AG09319 (cell line): Measurements from ENCODE around the gene POLR2A.

Experiments used
- DNase-seq: peaks from one replicate; pipeline ENCODE4 v3.0.0-alpha.2; 2010; ENCODE audit warnings: low read depth; ENCODE audit errors: extremely low read depth
- TF ChIP-seq, protein P1 (sequence below): IDR thresholded peaks from 2 replicates; pipeline ENCODE4 v1.5.1; 2011; ENCODE audit warnings: low read depth, mild to moderate bottlenecking, inconsistent platforms, low read length, moderate library complexity

POLR2A gene

DNA sequence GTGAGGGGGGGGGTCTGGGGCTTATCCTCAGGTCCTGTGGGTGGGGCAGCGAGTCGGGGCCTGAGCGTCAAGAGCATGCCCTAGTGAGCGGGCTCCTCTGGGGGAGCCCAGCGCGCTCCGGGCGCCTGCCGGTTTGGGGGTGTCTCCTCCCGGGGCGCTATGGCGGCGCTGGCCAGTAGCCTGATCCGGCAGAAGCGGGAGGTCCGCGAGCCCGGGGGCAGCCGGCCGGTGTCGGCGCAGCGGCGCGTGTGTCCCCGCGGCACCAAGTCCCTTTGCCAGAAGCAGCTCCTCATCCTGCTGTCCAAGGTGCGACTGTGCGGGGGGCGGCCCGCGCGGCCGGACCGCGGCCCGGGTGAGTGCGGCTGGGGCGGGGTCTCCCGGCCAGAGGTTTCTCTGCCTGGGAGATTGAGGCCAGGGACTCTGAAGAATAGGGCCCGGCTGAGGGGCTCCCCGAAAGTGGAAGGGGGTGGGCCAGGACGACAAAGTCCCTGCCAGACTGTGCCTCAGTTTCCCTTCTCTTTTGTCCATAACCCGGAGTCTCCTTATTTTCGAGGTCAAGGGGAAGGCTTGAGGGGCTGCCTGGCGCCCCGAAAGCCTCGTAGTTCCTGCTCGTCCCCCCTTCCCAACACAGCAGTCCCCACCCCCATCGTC is 44.6 kb upstream of the POLR2A start, which contains the start of gene FGF11:
Gene FGF11, plus strand, starts transcription at position 51 of the 651 bp plus-strand sequence. Its CDS starts 109 bp downstream, at position 160.
- no peak for DNase-seq
- TF ChIP-seq, protein P1, sequence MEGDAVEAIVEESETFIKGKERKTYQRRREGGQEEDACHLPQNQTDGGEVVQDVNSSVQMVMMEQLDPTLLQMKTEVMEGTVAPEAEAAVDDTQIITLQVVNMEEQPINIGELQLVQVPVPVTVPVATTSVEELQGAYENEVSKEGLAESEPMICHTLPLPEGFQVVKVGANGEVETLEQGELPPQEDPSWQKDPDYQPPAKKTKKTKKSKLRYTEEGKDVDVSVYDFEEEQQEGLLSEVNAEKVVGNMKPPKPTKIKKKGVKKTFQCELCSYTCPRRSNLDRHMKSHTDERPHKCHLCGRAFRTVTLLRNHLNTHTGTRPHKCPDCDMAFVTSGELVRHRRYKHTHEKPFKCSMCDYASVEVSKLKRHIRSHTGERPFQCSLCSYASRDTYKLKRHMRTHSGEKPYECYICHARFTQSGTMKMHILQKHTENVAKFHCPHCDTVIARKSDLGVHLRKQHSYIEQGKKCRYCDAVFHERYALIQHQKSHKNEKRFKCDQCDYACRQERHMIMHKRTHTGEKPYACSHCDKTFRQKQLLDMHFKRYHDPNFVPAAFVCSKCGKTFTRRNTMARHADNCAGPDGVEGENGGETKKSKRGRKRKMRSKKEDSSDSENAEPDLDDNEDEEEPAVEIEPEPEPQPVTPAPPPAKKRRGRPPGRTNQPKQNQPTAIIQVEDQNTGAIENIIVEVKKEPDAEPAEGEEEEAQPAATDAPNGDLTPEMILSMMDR: no peak

DNA sequence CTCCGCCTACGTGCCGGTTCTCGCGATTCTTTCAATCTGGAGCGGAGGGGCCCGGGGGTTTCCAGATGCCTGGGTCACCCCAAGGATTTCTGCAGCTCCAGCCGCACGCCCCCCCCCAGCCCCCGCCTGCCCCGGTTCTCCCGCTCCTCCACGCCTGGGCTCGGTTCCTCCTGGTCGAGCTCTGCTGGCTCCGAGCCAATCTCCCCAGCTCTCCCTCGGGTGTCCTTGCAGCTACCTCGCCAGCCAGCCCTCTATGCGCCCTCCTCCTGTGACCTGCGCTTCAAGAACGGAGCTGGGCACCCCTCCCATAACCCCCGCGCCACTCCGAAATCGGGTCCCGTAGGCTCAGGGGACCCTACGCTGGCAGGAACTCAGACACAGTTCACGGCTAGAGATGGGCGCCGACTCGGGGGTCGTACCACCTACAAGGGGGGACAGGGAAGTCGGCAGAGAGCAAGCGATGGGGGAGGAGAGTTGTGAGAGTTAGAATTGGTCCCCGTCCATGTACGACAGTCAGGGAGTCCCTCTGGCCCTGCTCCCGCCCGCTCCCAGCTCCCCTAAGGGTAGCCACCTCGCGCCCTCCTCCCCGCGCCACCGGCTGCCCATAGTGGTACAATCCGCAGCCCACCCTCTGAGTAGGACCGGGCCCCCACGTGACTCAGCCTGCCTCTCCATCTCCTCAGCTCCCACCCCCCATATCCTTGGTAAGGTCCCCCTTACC is 43.9 kb upstream of the POLR2A start:
- TF ChIP-seq, protein P1: no peak
- no peak for DNase-seq

DNA sequence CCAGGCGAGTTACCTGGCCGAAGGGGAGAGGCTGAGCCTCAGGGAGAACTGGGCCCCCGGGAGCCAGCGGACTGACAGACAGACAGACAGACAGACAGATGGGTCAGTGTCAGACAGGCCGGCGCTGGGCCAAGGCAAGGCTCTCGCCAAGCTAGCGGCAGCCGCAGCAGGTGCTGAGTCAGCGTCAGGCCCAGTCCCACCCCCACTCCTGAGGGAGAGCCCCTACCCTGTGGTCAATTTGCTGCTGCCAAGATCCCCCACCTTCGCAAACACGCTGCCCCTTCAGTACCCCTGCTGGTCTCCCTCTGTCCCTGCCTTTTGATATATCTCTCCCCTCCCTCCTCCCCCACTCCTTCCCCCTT is 43.4 kb upstream of the POLR2A start:
- TF ChIP-seq, protein P1: no peak
- DNase-seq: no peak

DNA sequence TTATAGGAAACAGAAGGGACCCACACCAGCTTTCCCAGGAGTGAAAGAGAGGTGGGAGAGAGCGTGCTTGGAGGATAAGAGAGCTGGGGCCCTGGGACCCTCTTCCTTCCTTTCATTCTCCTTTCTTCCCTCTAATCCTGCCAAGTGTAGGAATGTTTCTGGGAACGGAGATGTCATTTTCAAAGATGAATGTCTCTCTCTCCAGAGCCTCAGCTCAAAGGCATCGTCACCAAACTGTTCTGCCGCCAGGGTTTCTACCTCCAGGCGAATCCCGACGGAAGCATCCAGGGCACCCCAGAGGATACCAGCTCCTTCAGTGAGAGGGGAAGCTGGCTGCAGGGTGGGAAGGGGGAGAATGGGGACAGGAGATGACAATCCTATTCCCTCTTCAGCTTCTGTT is 42.9 kb upstream of the POLR2A start:
- TF ChIP-seq, protein P1: no peak
- no peak for DNase-seq

DNA sequence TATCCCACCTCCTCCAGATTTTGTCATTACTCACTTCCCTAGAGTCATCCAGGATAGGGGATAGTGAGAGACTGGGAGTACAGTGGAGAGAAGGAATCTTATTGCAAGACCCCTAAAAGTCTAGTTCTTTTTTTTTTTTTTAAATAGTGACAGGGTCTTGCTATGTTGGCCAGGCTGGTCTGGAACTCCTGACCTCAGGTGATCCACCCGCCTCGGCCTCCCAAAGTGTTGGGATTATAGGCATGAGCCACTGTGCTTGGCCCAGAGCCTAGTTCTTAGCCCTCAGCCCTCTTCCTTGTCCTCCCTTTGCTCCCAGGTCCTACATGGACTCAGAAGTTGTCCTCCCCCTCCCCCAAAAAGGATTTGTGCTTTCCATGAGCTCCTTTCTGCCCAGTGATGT is 42.0 kb upstream of the POLR2A start:
- no peak for DNase-seq
- TF ChIP-seq, protein P1: no peak

DNA sequence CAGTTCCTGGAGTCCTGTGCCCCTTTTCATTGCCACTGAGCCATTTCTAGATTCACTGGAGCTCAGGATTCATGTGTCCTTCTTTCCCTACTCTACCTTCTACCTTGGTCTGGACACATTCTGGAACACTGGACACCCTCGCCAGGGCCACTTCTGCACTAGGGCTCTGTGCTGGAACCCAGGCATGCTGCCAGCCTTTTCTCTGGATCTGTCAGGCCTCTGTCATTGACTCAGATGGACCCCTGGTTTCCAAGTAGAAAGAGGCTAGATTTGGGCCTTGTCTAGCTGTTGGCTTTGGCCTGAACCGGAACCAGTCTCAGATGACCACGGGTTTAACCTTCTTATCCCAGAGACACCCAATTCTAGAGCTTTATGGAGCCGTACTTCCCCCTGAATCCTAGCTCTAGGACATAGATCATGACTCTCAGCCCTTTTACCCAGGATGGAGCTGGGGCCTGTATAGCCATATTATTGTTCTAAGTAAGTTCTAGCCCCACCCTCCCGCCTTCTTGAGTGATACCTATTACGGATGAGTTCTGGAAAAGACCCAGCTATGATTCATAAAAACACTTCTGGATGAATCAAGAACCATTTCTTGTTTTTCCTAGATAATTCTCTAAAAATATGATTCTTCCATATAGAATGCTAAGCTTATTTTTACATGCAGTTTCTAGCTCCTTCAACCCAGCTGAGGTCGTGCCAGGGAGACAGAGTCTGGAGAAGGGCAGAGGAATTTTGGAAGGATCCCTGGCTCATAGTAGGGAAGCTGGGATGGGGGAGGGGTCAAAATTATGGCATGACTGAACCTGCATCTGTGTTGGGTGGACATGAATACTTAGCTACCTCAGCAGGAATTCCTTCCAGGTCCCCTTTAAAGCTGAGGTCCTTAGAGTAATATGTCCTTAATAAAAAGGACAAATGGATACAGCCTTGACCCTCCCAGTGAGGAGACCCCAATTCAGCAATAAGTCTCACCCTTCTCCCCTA is 40.4 kb upstream of the POLR2A start:
- TF ChIP-seq, protein P1: no peak
- no peak for DNase-seq
